NCI-H82 treated with DMSO at 0.1 percent for 48 hours (cell line): ENCODE results near the gene CACNA1C.

ENCODE experiments used
- DNase-seq: peaks from one replicate; lab custom pipeline; 2025; ENCODE audit not compliant: unreplicated experiment; lab: John Stamatoyannopoulos, UW

Gene CACNA1C

GRCh38 chr12:2631653-2632350 is 579.0 kb downstream of the CACNA1C start:
- no peak for DNase-seq

DNA sequence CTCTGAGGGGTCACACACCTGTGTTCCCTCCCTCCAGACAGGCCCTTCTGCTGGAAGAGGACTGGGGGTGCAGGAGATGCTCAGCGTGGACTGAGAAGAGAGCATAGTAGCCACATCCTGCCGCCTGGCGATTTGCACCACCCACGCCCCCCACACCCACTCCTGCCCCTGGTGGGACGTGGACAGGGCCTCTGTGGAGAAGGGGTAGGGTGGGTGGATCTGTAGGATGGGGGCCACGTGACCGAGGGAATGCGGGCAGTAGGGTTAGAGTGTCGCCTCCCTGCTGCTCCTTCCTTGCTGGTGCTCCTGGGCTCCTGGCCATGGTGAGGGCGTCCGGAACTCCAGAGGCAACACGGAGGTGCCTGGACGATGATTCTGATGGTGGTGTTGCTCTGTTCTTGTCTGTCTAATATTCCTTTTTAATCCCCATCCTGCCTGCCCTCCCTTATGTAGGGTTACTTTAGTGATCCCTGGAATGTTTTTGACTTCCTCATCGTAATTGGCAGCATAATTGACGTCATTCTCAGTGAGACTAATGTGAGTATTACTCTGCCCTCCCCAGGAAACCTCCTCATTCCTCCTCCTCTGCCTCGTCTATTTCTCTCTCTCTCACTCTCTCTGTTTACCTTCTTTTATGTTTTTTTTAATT is 580.5 kb downstream of the CACNA1C start:
- DNase-seq: no peak

DNA sequence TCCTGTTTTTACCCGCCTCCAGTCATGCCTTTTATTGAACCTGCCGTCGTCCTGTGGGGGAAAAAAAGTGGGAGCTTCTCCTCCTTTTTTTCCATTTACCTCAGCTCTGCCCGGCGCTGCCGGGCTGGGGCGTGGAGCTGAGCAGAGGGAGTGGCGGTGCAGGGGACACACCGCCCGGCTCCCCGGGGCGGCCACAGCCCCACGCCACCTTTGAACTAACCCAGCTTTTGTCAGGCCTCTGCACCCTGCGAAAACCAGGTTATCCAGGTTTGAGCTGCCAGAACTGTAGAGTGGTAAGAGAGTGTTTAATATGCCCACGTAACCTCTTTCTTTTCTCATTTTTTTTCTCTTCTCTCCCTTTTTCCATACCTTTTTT is 581.0 kb downstream of the CACNA1C start:
- no peak for DNase-seq

GRCh38 chr12:2634471-2634870 is 581.7 kb downstream of the CACNA1C start:
- DNase-seq: no peak

DNA sequence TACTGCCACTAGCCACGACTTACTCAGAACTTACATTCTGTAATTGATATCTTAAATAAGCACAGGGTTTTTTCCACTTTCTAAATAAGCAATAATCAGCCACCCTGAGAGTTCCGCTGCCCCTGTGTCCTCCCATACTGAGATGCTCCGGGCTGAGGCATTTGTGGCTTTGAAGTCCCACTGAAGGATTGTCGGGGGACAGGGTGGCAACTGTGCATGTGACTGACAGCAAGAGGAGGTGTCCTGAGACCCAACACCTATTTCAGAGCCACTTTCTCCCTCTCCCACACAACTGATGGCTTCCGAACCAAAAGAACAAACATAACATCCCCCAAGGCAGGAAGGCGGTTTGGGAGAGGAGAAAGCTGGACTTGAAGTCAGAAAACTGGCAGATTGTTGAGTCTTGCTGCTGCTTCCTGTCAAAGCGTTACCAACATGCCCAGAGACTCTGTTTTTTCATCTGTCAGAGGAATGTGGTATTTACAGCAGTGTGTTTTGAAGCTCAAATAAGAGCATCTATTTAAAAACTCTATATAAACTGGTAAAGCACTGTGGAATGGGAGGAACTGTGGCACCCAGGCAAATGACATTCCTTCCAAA is 584.1 kb downstream of the CACNA1C start:
- DNase-seq: no peak

- DNase-seq: no peak
Measured at GRCh38 chr12:2637371-2637770, 584.6 kb downstream of the CACNA1C start.

- no peak for DNase-seq
Measured at GRCh38 chr12:2638273-2639019, 585.7 kb downstream of the CACNA1C start.

DNA sequence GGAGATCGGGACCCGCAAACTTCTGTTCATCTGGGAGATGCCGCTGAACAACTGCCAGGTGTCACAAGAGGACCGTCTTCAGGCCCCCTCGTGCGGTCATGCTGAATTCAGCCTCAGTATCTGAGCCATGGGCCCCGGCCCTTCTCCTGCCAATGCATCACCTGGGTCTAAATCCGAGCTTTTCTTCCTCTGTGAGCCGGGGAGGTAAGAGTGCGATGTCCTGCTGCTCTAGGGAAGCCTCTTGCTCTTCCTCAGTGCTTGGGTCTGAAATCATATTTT is 586.2 kb downstream of the CACNA1C start:
- DNase-seq: no peak

GRCh38 chr12:2640281-2640680 is 587.5 kb downstream of the CACNA1C start:
- no peak for DNase-seq

DNA sequence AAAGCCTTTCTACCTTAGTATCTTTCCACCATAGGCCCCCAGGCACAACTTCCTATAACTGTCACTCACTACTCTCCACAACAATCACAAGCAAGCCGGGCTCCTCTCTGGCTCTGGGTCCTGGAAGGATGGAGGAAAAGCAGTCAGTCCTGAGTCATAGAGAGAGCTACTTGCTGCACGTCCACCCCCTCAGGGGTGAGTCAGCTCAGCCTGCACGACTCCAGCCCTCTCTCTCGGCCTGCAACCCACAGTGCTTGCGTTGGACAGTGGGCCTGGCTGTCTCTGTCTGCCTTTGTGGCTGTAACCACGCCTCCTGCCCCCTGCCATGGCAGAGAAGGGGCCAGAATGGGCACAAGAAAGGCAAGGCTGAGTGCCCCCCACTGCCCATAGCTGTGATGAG is 587.9 kb downstream of the CACNA1C start:
- DNase-seq: no peak

DNA sequence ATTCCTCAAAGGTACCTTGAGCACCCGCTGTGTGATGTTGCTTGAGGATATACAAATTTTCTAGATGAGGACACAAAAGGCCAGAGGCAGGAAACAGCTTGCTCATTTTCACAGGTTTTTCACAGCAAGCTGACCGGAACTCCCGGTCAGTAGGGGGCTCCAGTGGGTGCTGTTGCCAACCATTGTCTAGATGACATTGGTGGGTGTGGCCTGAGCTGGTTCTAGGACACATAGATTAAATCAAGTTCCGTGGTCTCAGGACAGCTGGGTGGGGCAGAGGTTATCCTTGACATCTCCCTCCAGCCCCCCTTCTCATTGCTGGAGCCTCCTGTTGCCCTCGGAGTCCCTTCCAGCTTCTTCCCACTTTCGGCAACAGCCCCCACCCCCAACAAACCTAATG is 588.4 kb downstream of the CACNA1C start:
- DNase-seq: no peak

GRCh38 chr12:2641761-2642160 is 589.0 kb downstream of the CACNA1C start:
- DNase-seq: no peak

GRCh38 chr12:2642176-2642892 is 589.5 kb downstream of the CACNA1C start:
- DNase-seq: no peak

GRCh38 chr12:2642896-2643425 is 590.2 kb downstream of the CACNA1C start:
- DNase-seq: no peak

DNA sequence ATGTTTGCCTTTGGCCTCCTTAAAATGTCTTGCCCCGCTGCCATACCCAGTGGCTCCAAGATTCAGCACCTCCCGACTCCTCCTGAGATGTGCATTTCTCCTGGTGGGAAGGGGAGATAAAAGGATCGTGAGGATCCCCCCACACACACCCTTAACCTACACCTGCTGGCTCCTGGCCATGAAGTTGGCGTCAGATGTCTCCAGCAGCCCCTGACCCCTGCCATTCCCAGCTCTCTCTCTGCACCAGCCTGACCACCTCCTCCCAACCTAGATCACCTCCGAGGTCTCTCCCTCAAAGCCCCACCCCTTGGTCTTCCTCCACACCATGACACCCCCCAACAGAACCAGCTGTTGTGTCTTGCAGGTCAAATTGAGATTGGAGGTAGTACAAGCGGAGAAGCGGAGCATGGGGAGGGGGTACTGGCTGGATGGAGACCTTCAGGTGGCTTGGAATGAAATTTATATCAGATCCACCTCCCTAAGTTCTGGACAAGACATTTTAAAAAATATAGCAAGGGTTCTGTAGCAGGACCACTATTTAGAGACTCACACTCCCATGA is 590.9 kb downstream of the CACNA1C start:
- no peak for DNase-seq

GRCh38 chr12:2644683-2645405 is 592.1 kb downstream of the CACNA1C start:
- DNase-seq: no peak

GRCh38 chr12:2645460-2645859 is 592.7 kb downstream of the CACNA1C start:
- DNase-seq: no peak

- no peak for DNase-seq
Measured at GRCh38 chr12:2646341-2646740, 593.6 kb downstream of the CACNA1C start.

GRCh38 chr12:2647186-2647585 is 594.4 kb downstream of the CACNA1C start:
- DNase-seq: no peak

- no peak for DNase-seq
Measured at GRCh38 chr12:2648406-2648805, 595.6 kb downstream of the CACNA1C start.
